NCI-H1105 (cell line): Measurements from ENCODE around the gene HOXB1.
"Not testable (repeated sequence)": the region's sequence is repeated elsewhere in the genome, so short reads cannot be mapped to it uniquely, and the experiment has no call there.

ENCODE experiments used
- DNase-seq: peaks from one replicate; lab custom pipeline; 2025; lab: John Stamatoyannopoulos, UW

The HOXB1 gene

DNA sequence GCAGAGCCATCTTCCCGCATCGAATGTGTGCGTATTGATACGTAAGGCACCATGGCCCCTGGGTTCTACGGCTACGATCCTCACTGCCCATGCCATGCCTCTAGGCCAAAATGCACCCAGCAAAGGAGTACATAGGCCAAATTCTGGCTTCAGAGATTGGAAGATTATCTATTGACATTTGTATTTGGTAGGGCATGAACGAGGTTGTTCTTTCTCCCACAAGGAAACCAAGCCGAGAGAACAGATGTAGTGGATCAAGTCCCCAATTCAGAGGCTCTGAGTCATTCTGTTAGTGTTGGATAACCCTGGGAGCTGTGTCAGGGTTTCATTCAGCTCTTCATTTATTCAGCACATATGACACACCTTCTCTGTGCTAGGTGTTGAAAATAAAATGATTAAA, 36.5 kb downstream of the HOXB1 start:
- no peak for DNase-seq

- peak; percentile 62 for DNase-seq
Observed at GRCh38 chr17:48492401-48493298, 38.2 kb downstream of the HOXB1 start.

GRCh38 chr17:48491527-48492273, 39.1 kb downstream of the HOXB1 start:
- no peak for DNase-seq

- DNase-seq = no peak
Observed at GRCh38 chr17:48490451-48490892, 40.3 kb downstream of the HOXB1 start.

GRCh38 chr17:48489781-48490180, 41.0 kb downstream of the HOXB1 start:
- DNase-seq = no peak

DNA sequence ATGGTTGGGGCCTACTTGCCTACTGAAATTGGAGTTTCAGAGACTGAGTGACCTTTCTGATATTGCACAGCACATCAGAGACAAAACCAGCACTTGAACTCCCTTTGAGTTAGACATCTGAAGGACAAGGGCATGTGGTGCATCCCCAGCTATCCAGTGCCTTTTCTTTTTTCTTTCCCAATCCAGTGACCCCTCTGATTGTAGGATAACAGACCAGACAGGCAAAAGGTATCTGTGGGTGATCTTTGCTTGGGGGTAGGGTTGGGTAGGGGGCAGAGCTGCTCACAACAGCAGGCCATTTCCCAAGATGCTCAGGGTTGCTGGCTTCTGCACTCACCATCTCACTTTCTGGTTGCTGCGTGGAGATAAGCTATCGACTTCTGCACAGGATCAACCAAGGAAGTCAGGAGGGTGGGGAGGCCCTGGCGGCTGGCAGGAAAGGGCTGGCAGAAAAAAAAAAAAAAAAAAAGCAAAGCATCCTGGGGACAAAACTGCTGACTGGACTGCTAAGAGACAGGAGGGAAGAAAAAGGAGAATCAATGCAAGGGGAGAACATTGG, 42.2 kb downstream of the HOXB1 start:
- no peak for DNase-seq

DNA sequence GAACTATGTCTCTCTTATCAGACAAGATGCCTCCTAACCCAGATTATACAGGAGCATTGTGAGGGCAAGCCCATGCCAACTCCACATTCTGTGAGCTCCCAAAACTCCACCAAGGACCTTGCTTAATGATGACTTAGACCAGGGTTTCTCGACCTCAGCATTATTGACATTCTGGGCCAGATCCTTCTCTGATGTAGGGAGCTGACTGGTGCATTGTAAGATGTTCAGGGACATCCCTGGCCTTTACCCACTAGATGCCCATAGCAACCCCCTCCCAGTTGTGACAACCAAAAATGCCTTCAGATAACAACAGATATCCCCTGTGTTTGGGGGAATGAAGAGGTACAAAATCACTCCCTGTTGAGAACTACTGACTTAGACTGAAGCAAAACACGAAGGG, 43.6 kb downstream of the HOXB1 start:
- no peak for DNase-seq

DNA sequence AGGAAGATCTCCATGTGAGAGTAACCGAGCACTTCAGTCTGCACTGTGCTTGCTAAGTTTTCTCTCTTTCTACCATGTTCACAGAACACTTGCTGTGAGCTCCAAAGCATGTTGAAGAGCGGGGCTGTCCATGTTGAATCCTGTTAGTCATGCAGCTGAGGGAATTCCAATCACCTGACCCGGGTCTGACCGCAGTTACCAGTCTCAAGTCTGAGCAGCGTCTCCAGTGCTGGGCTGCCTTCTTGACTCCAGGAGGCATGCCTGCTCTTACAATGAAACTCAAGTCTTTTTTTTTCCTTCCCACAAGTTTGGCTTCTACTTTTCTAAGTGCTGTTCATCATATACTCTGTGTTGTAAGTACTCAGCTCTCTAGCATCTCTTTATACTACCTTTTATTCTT, 44.3 kb downstream of the HOXB1 start:
- no peak for DNase-seq

DNA sequence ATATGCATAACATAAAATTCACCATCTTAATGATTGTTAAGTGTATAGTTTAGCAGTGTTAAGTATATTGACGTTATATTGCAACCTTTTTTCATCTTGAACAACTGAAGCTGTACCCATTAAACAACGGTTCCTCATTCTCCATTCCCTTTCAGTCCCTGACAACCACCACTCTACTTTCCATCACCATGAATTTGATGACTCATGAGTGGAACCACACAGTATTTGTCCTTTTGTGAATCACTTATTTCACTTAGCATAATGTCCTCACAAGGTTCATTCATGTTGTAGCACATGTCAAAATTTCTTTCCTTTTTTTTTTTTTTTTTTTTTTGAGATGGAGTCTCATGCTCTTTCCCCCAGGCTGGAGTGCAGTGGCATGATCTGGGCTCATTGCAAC, 46.0 kb downstream of the HOXB1 start:
- DNase-seq = no peak

- no peak for DNase-seq
Observed at GRCh38 chr17:48484256-48484655, 46.6 kb downstream of the HOXB1 start.

- no peak for DNase-seq
Observed at GRCh38 chr17:48483471-48484131, 47.2 kb downstream of the HOXB1 start.

DNA sequence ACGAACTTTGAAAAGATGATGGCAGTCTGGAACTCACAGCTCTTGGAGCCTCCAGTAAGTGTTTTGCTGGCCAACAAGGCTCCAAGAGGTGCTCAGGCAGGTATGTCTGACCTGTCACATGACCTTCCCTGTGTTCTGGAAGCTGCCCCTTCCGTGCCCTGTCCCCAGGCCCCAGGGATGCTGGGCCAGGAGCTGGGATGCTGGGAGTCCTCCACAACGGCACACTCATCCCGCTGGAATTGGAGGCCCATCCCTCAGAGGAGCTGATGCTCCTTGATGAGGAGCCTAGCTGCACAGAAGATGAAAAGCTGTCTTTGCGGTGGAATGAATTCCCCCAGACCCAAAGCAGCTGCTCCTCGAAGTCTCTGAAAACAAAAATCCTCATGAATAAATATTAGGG, 47.8 kb downstream of the HOXB1 start:
- DNase-seq = no peak

DNA sequence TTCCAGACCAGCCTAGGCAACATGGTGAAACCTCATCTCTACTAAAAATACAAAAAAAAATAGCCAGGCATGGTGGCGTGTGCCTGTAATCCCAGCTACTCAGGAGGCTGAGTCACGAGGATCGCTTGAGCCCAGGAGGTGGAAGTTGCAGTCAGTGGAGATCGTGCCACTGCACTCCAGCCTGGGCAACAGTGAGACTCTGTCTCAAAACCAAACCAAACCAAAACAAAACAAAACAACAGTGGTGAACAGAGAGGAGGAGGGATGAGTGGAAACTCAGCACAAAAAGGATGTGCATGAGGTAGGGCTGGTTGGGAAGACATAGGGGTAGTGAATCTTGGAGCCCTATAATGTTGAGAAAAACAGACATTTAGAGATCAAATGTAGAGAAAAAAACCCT, 48.5 kb downstream of the HOXB1 start:
- not testable (repeated sequence) for DNase-seq

GRCh38 chr17:48479014-48479402, 51.8 kb downstream of the HOXB1 start:
- DNase-seq = no peak
